CD14-positive monocyte (primary cell): Measurements from ENCODE around the gene CD63. TPM values are rescaled to one million over a fixed set of nuclear protein-coding genes. Genes with fewer than 3 reads are reported as not detected.

Experiments
- DNase-seq, 3 donors: peaks; one replicate each; pipeline ENCODE4 v3.0.0-alpha.2; 2011 to 2022
- H2AFZ ChIP-seq: 2 replicates; pipeline ENCODE4 v1.6.0; 2012; ENCODE audit warnings: mild to moderate bottlenecking, low read depth, low read length, inconsistent platforms; ENCODE audit not compliant: insufficient read depth, poor library complexity, severe bottlenecking
- H3K27ac ChIP-seq, 2 donors: 1 replicate in 1 of 2; 2 replicates in 1 of 2; pipeline ENCODE4 v1.5.1; 2012 to 2013; ENCODE audit warnings: low read length in 2 of 2, control low read depth in 1 of 2, inconsistent platforms in 1 of 2, low read depth in 1 of 2, mild to moderate bottlenecking in 1 of 2
- H3K27me3 ChIP-seq, 2 donors: one replicate each; pipeline versions ENCODE4 v1.6.0 to v1.6.1; 2011 to 2013; ENCODE audit warnings: low read length in 2 of 2; ENCODE audit not compliant: control insufficient read depth in 2 of 2, insufficient read depth in 2 of 2
- H3K36me3 ChIP-seq, 2 donors: replicated peaks in 1 of 2; 1 replicate in 1 of 2; 2 replicates in 1 of 2; pipeline versions ENCODE4 v1.5.1 to v1.6.1; 2012 to 2013; ENCODE audit warnings: low read length in 2 of 2, control low read depth in 1 of 2, inconsistent platforms in 1 of 2, mild to moderate bottlenecking in 1 of 2; ENCODE audit not compliant: insufficient read depth in 2 of 2, control insufficient read depth in 1 of 2
- H3K4me1 ChIP-seq, 2 donors: 1 replicate in 1 of 2; 2 replicates in 1 of 2; pipeline versions ENCODE4 v1.5.1 to v1.6.1; 2012 to 2013; ENCODE audit warnings: low read length in 2 of 2, control low read depth in 1 of 2, inconsistent platforms in 1 of 2, mild to moderate bottlenecking in 1 of 2, moderate library complexity in 1 of 2; ENCODE audit not compliant: insufficient read depth in 2 of 2, control insufficient read depth in 1 of 2
- H3K4me2 ChIP-seq: replicated peaks from 2 replicates; pipeline ENCODE3; 2012; ENCODE audit warnings: low read length, moderate library complexity, mild to moderate bottlenecking; ENCODE audit not compliant: poor library complexity, severe bottlenecking; ENCODE audit errors: extremely low read depth
- H3K4me3 ChIP-seq, 3 experiments: fragments of 200-600 bp in 1 of 3; sonication (generic) in 1 of 3; replicated peaks in 1 of 3; 1 replicate in 2 of 3; 2 replicates in 1 of 3; pipeline ENCODE4 v1.5.1; 2011 to 2013; ENCODE audit warnings: low read length in 3 of 3, mild to moderate bottlenecking in 3 of 3, control low read depth in 2 of 3, low read depth in 2 of 3, inconsistent platforms in 1 of 3, moderate library complexity in 1 of 3
- H3K79me2 ChIP-seq: 2 replicates; pipeline ENCODE4 v1.6.0; 2012; ENCODE audit warnings: mild to moderate bottlenecking, control low read depth, inconsistent platforms, low read length, moderate library complexity; ENCODE audit not compliant: insufficient read depth
- H3K9ac ChIP-seq: 2 replicates; pipeline ENCODE4 v1.6.0; 2017; ENCODE audit warnings: low read length, mild to moderate bottlenecking; ENCODE audit not compliant: insufficient read depth, poor library complexity, severe bottlenecking
- H3K9me3 ChIP-seq, 2 donors: replicated peaks in 1 of 2; 1 replicate in 1 of 2; 2 replicates in 1 of 2; pipeline versions ENCODE4 v1.5.1 to v1.6.1; 2012 to 2013; ENCODE audit warnings: low read length in 2 of 2, control low read depth in 1 of 2; ENCODE audit not compliant: control insufficient read depth in 1 of 2, insufficient read depth in 1 of 2
- H4K20me1 ChIP-seq: 2 replicates; pipeline ENCODE4 v1.6.0; 2012; ENCODE audit warnings: mild to moderate bottlenecking, low read length, control low read depth, moderate library complexity; ENCODE audit not compliant: insufficient read depth
- H3K27ac Mint-ChIP-seq, 7 donors: one replicate each; pipeline ENCODE4 v1.8.0; 2020; ENCODE audit warnings: mild to moderate bottlenecking in 7 of 7, mixed read lengths in 7 of 7, moderate library complexity in 6 of 7, inconsistent platforms in 2 of 7
- H3K27me3 Mint-ChIP-seq, 3 donors: one replicate each; pipeline ENCODE4 v1.8.0; 2021 to 2022; ENCODE audit warnings: low read depth in 3 of 3, mild to moderate bottlenecking in 3 of 3, mixed read lengths in 3 of 3, moderate library complexity in 3 of 3, inconsistent platforms in 1 of 3
- H3K36me3 Mint-ChIP-seq, 2 donors: one replicate each; pipeline ENCODE4 v1.8.0; 2020; ENCODE audit warnings: mixed read lengths in 2 of 2, inconsistent platforms in 1 of 2, mild to moderate bottlenecking in 1 of 2
- H3K4me1 Mint-ChIP-seq: one replicate; pipeline ENCODE4 v1.8.0; 2020; ENCODE audit warnings: mild to moderate bottlenecking, mixed read lengths
- H3K4me3 Mint-ChIP-seq, 2 donors: one replicate each; pipeline ENCODE4 v1.8.0; 2020; ENCODE audit warnings: mild to moderate bottlenecking in 2 of 2, mixed read lengths in 2 of 2, moderate library complexity in 1 of 2
- H3K9me3 Mint-ChIP-seq, 7 donors: one replicate each; pipeline ENCODE4 v1.8.0; 2020 to 2022; ENCODE audit warnings: mixed read lengths in 7 of 7, mild to moderate bottlenecking in 6 of 7, moderate library complexity in 6 of 7, inconsistent platforms in 2 of 7
- CTCF ChIP-seq: fragments of 200-600 bp; IDR thresholded peaks from one replicate; pipeline ENCODE4 v1.8.0; 2022; ENCODE audit warnings: antibody characterized with exemption, mild to moderate bottlenecking
- WGBS: methylation state at CpG from one replicate; pipeline ENCODE4 v1.1.5; 2013; ENCODE audit warnings: missing lambda C conversion rate; ENCODE audit not compliant: insufficient coverage; 5-methylcytosine and 5-hydroxymethylcytosine counted together
- intact Hi-C, 2 donors: fragments of 100-400 bp; cut with micrococcal nuclease; formaldehyde crosslinking; loops; one replicate each; pipeline versions ENCODE4 v1.15.0 to v1.15.1; 2023
- polyA plus RNA-seq, 3 donors: library from polyadenylated mRNA; depleted of rRNA in 1 of 3; unstranded in 2 of 3; stranded (reverse) in 1 of 3; fragments of 300-500 nt in 2 of 3; fragments of >200 nt in 1 of 3; fragmentation: Illumina TruSeq in 2 of 3; gene quantifications; 1 replicate in 2 of 3; 2 replicates in 1 of 3; pipeline ENCODE4 v1.2.3, GENCODE V29; 2012 to 2021

Gene CD63
- polyA plus RNA-seq, 3 donors = 336 to 1,099 (median 988) TPM

DNA sequence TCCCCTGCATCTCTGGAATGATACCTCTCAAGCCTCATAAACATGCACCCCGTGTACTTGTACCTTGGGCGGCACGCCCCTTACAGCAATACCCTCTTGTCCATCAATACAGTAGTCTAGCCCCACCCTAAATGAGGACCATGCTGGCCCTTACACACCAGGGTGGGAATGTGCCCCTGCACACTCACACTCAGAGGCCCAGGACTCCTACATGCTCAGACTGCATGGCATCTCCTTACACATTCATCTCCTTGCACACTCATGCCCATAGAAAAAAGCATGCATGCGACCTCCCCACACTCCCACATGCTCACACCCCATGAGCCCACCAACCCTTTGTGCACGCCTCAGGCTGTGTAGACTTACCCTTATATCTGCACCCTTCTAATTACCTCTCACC is 43.1 kb downstream of the CD63 start:
- Histone ChIP-seq H3K79me2 (no peaks in the 10 kb centered on the region), H3K4me2 (no peak overlapping the region), H3K9ac (no peak overlapping the region), H2AFZ (no peak overlapping the region), H3K27ac (no peak overlapping the region), H3K4me3 (no peak overlapping the region), H3K4me1 (peaks cover 15 to 21% of the 10 kb centered on the region in 2 donors), H4K20me1 (no peaks in the 10 kb centered on the region), H3K9me3 (no peaks in the 10 kb centered on the region), H3K36me3 (no peaks in the 10 kb centered on the region), H3K27me3 (no peaks in the 10 kb centered on the region)
- Mint-ChIP-seq H3K27ac (no peak overlapping the region), H3K36me3 (peaks cover 5% of the 10 kb centered on the region in 2 donors), H3K27me3 (peaks cover 4 to 7% (median 6%) of the 10 kb centered on the region in 3 donors), H3K4me3 (no peak overlapping the region), H3K9me3 (no peaks in the 10 kb centered on the region), H3K4me1 (peaks cover 29% of the 10 kb centered on the region)
- intact Hi-C loops = no loop called here
- no peak for DNase-seq
- no peak for TF ChIP-seq CTCF
- 98% methylated on average over 5 of the region's 5 CpGs for WGBS

GRCh38 chr12:55684761-55685370 is 43.9 kb downstream of the CD63 start:
- Histone ChIP-seq H3K27me3 (no peaks in the 10 kb centered on the region), H3K36me3 (no peaks in the 10 kb centered on the region), H3K27ac (no peak overlapping the region), H3K4me3 (no peak overlapping the region), H3K79me2 (no peaks in the 10 kb centered on the region), H2AFZ (no peak overlapping the region), H3K9me3 (no peaks in the 10 kb centered on the region), H3K4me1 (peaks cover 15 to 23% of the 10 kb centered on the region in 2 donors), H4K20me1 (no peaks in the 10 kb centered on the region), H3K4me2 (no peak overlapping the region), H3K9ac (no peak overlapping the region)
- 98% methylated on average over 15 of the region's 20 CpGs for WGBS
- Mint-ChIP-seq H3K27me3 (peaks cover 4 to 7% (median 6%) of the 10 kb centered on the region in 3 donors), H3K4me3 (no peak overlapping the region), H3K4me1 (peaks cover 32% of the 10 kb centered on the region), H3K36me3 (peaks cover 5% of the 10 kb centered on the region in 2 donors), H3K9me3 (no peaks in the 10 kb centered on the region), H3K27ac (no peak overlapping the region)
- intact Hi-C loops = loop anchor here in 1 of 2 donors (5.0 kb wide), 1 partner anchor 32 kb away; the partner anchor contains the start of gene BLOC1S1
- DNase-seq = no peak
- TF ChIP-seq CTCF = no peak
